GM19438 (cell line): Measurements from ENCODE around the gene SMIM13.

Experiments
- ATAC-seq: cut with Tn5 transposase; IDR thresholded peaks from one replicate; pipeline ENCODE4 v1.9.1; 2021; ENCODE audit warnings: low read depth; ENCODE audit not compliant: unreplicated experiment

The SMIM13 gene

DNA sequence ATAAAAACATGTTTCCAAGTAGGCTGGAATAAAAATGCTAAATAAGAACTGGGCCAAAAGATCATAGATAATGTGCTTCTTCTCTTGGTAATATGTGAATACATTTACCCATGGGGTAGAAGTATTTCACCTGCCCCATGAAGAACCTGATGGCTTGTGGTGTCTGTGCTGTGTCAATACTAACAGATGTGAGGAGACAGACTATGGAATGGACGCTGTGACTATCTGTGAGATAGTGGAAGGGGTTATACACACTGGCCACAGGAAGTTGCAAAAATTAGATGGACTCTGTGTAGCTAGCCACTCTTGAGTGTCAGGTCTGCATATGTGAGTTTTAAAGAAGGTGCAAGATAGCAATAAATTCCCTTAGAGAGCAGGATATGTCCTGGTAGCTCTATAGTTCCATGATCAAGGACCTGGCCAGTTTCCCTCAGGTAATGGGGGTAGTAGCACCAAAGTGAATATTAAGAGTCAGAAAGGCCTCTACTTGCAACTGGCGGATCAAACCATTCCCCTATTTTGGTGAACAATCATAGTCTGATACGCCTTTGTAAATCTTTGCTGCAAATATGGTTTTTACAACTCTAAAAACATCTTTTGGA is 90.2 kb downstream of the SMIM13 start:
- ATAC-seq: no peak

DNA sequence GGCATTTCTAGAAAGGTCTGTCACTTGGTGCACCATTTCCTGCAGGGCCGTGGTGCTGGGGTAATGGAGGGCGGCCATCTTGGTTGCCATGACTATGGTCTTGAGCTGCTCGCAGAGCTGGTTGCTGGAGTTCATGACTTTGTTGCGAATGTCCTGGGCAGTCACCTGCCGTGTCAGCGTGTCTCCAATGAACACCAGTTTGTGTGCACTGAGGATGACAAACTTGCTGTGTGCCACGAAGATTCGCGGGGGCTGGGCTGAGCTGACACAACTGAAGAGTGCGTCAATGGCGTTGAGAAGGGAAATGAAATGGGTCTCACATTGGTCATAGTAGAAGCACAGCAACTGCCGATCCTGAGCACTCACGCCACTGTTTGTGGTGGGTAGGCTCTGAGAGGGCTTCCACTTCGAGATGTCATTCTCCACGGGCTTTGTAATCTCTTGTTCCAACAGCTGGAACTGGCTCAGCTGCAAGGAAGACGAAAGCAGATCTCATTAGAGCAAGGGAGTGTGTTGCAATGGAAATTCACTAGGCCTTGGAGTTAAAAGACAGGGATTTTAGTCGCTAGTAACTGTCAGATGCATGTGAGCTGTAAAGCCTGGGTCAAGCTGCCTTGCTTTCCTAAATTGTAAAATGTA is 91.7 kb downstream of the SMIM13 start:
- no peak for ATAC-seq

DNA sequence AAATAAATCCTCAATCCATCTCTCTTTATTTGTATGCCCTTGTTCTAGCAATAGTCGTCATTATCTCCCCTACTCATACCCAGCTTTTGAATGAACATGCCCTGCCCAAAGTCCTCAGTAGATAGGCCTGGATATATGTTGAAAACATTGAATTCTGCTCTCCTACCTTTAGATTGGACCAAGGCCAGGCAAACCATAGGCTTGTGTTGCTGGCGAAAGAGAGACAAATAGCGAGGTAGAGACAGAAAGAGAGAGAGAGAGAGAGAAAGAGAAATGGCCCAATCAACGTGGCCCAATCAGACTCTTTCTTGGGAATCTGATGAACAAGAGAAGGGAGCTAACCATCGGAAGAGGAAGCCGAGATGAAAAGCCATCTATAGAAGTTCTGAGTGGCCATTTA is 93.7 kb downstream of the SMIM13 start:
- ATAC-seq: no peak
